HG03025 (cell line): Measurements from ENCODE around the gene POU6F1.
"Not testable (repeated sequence)": the region's sequence is repeated elsewhere in the genome, so short reads cannot be mapped to it uniquely, and the experiment has no call there.

ENCODE experiments used
- ATAC-seq: cut with Tn5 transposase; IDR thresholded peaks from one replicate; pipeline ENCODE4 v1.9.1; 2021; ENCODE audit warnings: mild to moderate bottlenecking, moderate library complexity; ENCODE audit not compliant: unreplicated experiment, low FRiP score

The POU6F1 gene

DNA sequence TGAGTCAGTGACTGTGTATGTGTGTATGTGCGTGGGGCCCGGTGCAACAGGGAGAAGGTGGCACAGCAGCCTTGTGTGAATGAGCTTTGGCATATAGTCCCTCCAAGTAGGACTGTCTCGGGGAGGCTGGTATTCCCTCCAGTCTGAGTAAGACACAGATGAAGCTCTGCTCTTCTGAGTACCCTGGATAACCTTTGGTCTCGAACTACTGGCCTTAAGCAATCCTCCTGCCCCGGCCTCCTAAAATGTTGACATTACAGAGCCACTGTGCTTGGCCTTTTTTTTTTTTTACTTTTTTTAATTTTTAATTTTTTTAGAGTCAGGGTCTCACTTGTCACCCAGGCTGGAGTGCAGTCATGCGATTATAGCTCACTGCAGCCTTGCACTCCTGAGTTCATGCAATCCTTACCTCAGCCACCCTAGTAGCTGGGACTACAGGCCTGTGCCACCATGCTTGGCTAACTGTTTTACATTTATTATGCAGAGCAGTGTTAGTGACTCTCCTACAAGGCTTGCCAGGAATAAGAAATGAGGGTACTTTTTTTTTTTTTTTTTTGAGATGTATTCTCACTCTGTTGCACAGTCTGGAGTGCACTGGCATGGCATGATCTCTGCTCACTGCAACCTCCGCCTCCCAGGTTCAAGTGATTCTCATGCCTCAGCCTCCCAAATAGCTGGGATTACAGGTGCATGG is 11.4 kb upstream of the POU6F1 start:
- no peak for ATAC-seq

GRCh38 chr12:51227962-51228361 is 10.1 kb upstream of the POU6F1 start:
- no peak for ATAC-seq

GRCh38 chr12:51227112-51227511 is 9.2 kb upstream of the POU6F1 start:
- ATAC-seq: not testable (repeated sequence)

- ATAC-seq: no peak
Observed at GRCh38 chr12:51225771-51226170, 7.9 kb upstream of the POU6F1 start.

- ATAC-seq: no peak
Observed at GRCh38 chr12:51225234-51225633, 7.4 kb upstream of the POU6F1 start.

GRCh38 chr12:51224625-51225024 is 6.8 kb upstream of the POU6F1 start:
- ATAC-seq: no peak

- ATAC-seq: no peak
Observed at GRCh38 chr12:51222461-51222860, 4.6 kb upstream of the POU6F1 start.

GRCh38 chr12:51219857-51220256 is 2.0 kb upstream of the POU6F1 start:
- not testable (repeated sequence) for ATAC-seq

DNA sequence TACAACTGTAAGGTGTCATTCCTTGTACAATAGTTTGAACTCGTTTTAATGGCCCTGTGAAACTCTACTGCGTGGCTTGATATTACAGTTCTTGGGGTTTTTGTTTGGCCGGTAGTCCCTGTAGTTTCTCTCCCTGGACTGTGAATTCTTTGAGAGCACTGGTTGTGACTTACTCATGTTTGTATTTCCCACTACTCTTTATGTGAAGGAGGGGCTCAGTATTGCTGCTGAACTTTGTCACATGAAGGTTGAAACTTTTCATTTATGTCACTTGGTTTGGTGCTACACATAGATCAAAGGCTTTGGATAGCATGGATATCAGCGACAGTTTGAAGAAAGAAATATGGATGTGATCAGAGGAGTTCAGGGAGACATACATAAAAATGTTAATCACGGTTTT is 1.5 kb upstream of the POU6F1 start:
- no peak for ATAC-seq

DNA sequence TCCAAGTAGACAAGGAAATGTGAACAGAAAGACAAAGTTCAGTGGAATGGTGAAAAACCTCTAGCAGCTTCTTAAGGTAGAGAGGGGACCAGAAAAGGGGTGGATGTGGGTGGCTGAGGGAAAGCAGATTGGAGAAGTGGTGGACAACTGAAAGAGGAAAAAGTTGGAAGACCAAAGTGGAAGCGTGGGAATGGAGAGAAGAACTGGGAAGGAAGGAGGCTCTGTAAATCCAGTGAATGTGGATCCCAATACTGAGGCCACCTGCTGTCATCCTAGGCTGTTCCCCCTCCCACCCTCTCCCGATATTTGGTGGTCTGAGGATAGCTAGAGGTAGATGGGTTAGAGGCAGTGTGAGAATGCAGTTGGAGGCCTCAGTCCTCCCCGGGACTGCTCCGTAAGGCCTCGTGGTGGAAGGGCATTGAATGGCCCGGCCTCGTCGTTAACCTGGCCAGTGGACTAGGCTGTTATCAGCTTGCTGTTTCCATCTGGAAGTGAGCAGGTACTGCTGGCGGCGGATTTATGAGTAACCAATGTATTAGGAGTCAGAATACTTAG is 822 bp upstream of the POU6F1 start:
- ATAC-seq: no peak

DNA sequence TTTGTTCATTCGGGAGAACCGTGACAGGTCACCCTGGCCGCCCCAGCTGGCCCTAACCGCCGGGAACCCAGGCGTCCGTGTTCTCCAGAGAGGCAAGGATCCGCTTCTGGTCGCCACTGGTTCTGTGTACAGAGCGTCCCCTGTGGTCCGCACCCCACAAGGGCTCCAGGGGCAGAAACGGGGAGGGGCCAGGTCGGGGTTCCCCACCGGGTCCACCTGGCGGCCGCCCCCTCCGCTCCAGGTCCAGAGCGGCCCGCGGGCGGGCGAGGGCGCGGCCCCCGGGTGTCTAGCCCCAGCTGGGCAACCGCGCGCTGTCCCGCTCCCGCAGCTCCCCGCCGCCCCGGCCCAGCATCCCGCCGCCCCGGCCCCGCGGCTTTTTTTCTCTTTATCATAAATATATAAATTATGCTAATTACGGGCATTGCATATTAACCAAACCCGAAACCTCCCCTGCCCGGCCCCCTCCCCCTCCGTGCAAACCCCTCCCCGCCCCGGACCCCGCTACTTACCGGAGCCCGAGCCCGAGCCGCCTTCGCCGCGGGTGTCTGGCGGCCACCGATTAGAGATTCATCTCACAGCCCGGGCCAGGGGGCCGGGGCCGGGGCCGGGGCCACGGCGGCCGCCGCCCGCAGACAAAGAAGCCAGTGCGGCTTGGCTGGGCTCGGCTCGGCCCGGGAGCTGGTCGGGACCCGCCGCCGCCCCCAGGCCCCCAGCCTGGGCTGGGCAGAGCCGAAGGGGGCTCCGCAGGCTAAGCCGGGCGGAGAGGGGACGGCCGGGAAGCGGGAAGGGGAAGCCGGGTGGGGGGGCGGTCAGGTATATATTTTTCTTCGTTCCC is 512 bp downstream of the POU6F1 start:
- ATAC-seq: peak; percentile 32

DNA sequence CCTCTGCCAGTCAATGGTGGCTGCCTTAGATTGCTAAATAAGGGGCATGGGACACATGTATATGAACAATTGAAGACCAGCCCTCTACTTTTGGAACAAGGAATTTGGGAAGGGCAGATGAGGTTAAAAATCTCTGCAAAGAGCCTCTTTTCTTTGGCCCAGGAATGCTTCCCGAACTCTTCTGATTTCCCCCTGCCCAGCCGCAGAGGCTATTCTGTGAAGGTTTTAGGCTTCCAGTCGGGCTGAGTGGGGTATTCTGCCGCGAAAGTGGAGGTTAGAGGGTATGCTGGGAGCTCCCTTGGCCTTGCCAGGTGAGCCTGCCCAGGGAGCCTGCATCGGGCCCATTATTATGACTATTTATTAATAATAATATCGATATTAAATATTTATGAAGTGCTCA is 1.2 kb downstream of the POU6F1 start:
- no peak for ATAC-seq

- no peak for ATAC-seq
Observed at GRCh38 chr12:51214895-51215294, 3.0 kb downstream of the POU6F1 start.

- ATAC-seq: no peak
Observed at GRCh38 chr12:51210690-51211395, 7.0 kb downstream of the POU6F1 start.

GRCh38 chr12:51209259-51209658 is 8.6 kb downstream of the POU6F1 start:
- ATAC-seq: no peak

GRCh38 chr12:51208016-51208660 is 9.7 kb downstream of the POU6F1 start:
- ATAC-seq: no peak

GRCh38 chr12:51205350-51205749 is 12.5 kb downstream of the POU6F1 start:
- no peak for ATAC-seq

DNA sequence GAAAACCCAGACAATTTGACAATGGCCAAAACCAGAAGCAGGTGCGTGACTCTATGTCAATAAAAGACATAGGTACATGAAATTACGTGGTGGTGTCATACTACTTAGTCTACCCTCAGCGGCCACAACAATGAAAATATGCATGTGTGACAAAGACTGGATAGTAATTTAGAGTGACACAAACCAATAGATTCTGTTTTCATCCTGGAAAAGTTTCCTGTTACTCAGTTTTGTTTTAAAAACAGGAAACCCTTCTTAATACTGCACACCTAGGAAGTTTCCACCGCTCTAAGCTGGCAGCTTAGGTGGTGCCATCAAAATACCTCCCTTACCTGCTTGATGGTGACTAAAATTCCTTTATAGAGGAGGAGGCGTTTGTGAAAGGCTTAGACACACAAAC is 15.1 kb downstream of the POU6F1 start:
- no peak for ATAC-seq

DNA sequence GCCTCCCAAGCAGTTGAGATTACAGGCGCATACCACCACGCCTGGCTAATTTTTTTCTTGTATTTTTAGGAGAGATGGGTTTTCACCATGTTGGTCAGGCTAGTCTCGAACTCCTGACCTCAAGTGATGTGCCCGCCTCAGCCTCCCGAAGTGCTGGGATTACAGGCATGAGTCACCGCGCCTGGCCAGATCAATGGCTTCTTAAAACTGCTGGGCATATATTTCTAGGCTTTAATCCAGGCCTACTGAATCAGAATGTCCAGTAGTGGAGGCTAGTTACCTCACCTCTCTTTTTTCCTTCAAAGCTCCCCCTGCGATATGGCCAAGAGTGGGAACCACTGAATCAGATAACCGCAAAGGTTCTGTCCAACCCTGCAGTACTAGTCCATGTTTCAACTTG is 17.1 kb downstream of the POU6F1 start:
- ATAC-seq: no peak

- ATAC-seq: no peak
Observed at GRCh38 chr12:51200156-51200555, 17.7 kb downstream of the POU6F1 start.
